HCT116 (cell line): ENCODE measurements around the gene CYBA.

Experiments used
- EZH2 ChIP-seq: fragments of 200-600 bp; sonication (generic); IDR thresholded peaks from 2 replicates; pipeline ENCODE4 v1.6.1; 2017; ENCODE audit warnings: antibody characterized with exemption, mixed run types
- EZH2phosphoT487 ChIP-seq: fragments of 200-600 bp; IDR thresholded peaks from 2 replicates; pipeline ENCODE4 v1.6.1; 2018; ENCODE audit warnings: antibody characterized with exemption, borderline replicate concordance
- POLR2A ChIP-seq: IDR thresholded peaks from 2 replicates; pipeline ENCODE4 v1.7.0; 2011; ENCODE audit warnings: borderline replicate concordance; ENCODE audit not compliant: insufficient read depth, insufficient read length; ENCODE audit errors: extremely low read depth
- SRF ChIP-seq: IDR thresholded peaks from 2 replicates; pipeline ENCODE4 v1.6.1; 2012; ENCODE audit warnings: low read depth
- ZFX ChIP-seq: fragments of 450-650 bp; IDR thresholded peaks from 2 replicates; pipeline ENCODE4 v1.6.1; 2017
- ZNF274 ChIP-seq: fragments of 200-500 bp; sonication (Bioruptor generic); IDR thresholded peaks from 2 replicates; pipeline ENCODE4 v1.6.1; 2014; ENCODE audit warnings: mild to moderate bottlenecking, low read depth, low read length, inconsistent platforms
- TF ChIP-seq, protein P1 (sequence below), 3 experiments: fragments of 200-600 bp in 1 of 3; sonication (generic) in 1 of 3; IDR thresholded peaks in 2 of 3; conservative IDR thresholded peaks in 1 of 3; 2 replicates each; pipeline ENCODE4 v1.5.1; 2012 to 2017; ENCODE audit warnings: low read depth in 2 of 3, low read length in 2 of 3, antibody characterized with exemption in 1 of 3, borderline replicate concordance in 1 of 3, control low read depth in 1 of 3, mild to moderate bottlenecking in 1 of 3, mixed read lengths in 1 of 3, mixed run types in 1 of 3, moderate library complexity in 1 of 3; ENCODE audit not compliant: insufficient read depth in 1 of 3
- TF ChIP-seq, protein P2 (sequence below): IDR thresholded peaks from 2 replicates; pipeline ENCODE4 v1.6.1; 2012; ENCODE audit warnings: low read depth

DNA sequence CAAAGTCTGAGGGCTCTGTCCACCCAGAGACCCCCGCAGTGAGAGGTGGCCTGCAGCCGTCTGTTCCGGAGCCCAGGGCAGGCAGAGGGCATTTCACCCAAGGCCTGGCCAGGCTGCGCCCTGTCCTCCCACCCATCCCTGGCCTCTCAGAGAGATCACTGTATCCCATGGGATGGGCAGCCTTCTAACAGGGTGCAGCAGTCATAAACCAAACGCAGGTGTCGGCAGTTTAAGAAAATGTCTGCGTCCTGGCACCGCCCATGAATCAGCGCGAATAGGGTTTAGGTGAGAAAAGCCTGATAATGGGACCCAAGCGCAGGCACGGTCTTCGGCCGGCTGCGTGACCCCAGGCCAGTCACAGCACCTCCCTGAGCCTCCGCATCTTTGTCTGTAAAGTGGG, 5.4 kb downstream of the CYBA start:
- TF ChIP-seq EZH2phosphoT487 = no peak
- TF ChIP-seq ZFX = no peak
- TF ChIP-seq, protein P1, sequence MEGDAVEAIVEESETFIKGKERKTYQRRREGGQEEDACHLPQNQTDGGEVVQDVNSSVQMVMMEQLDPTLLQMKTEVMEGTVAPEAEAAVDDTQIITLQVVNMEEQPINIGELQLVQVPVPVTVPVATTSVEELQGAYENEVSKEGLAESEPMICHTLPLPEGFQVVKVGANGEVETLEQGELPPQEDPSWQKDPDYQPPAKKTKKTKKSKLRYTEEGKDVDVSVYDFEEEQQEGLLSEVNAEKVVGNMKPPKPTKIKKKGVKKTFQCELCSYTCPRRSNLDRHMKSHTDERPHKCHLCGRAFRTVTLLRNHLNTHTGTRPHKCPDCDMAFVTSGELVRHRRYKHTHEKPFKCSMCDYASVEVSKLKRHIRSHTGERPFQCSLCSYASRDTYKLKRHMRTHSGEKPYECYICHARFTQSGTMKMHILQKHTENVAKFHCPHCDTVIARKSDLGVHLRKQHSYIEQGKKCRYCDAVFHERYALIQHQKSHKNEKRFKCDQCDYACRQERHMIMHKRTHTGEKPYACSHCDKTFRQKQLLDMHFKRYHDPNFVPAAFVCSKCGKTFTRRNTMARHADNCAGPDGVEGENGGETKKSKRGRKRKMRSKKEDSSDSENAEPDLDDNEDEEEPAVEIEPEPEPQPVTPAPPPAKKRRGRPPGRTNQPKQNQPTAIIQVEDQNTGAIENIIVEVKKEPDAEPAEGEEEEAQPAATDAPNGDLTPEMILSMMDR (IDR thresholded peaks at IDR 0.05 in 2 of 3, conservative IDR thresholded peaks at IDR 0.05 in 1 of 3; ENCODE audit: borderline replicate concordance in 1 of 3, insufficient read depth in 1 of 3, low read depth in 2 of 3, low read length in 2 of 3) = no peak
- TF ChIP-seq, protein P2, sequence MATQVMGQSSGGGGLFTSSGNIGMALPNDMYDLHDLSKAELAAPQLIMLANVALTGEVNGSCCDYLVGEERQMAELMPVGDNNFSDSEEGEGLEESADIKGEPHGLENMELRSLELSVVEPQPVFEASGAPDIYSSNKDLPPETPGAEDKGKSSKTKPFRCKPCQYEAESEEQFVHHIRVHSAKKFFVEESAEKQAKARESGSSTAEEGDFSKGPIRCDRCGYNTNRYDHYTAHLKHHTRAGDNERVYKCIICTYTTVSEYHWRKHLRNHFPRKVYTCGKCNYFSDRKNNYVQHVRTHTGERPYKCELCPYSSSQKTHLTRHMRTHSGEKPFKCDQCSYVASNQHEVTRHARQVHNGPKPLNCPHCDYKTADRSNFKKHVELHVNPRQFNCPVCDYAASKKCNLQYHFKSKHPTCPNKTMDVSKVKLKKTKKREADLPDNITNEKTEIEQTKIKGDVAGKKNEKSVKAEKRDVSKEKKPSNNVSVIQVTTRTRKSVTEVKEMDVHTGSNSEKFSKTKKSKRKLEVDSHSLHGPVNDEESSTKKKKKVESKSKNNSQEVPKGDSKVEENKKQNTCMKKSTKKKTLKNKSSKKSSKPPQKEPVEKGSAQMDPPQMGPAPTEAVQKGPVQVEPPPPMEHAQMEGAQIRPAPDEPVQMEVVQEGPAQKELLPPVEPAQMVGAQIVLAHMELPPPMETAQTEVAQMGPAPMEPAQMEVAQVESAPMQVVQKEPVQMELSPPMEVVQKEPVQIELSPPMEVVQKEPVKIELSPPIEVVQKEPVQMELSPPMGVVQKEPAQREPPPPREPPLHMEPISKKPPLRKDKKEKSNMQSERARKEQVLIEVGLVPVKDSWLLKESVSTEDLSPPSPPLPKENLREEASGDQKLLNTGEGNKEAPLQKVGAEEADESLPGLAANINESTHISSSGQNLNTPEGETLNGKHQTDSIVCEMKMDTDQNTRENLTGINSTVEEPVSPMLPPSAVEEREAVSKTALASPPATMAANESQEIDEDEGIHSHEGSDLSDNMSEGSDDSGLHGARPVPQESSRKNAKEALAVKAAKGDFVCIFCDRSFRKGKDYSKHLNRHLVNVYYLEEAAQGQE = no peak
- TF ChIP-seq POLR2A = no peak
- no peak for TF ChIP-seq ZNF274
- no peak for TF ChIP-seq EZH2
- no peak for TF ChIP-seq SRF
